Activated CD4-positive, CD25-positive, alpha-beta regulatory T cell treated with anti-CD3 and anti-CD28 coated beads, Interleukin-2, amount 50 U/mL, for 72 hours (primary cell): ENCODE results near the gene FAM177A1.
"Not testable (repeated sequence)": the region's sequence is repeated elsewhere in the genome, so short reads cannot be mapped to it uniquely, and the experiment has no call there.

ENCODE experiments used
- DNase-seq: peaks from one replicate; pipeline ENCODE4 v3.0.0; 2021

The FAM177A1 gene

GRCh38 chr14:35065731-35066130 lies 19.7 kb downstream of the FAM177A1 start:
- DNase-seq = not testable (repeated sequence)

DNA sequence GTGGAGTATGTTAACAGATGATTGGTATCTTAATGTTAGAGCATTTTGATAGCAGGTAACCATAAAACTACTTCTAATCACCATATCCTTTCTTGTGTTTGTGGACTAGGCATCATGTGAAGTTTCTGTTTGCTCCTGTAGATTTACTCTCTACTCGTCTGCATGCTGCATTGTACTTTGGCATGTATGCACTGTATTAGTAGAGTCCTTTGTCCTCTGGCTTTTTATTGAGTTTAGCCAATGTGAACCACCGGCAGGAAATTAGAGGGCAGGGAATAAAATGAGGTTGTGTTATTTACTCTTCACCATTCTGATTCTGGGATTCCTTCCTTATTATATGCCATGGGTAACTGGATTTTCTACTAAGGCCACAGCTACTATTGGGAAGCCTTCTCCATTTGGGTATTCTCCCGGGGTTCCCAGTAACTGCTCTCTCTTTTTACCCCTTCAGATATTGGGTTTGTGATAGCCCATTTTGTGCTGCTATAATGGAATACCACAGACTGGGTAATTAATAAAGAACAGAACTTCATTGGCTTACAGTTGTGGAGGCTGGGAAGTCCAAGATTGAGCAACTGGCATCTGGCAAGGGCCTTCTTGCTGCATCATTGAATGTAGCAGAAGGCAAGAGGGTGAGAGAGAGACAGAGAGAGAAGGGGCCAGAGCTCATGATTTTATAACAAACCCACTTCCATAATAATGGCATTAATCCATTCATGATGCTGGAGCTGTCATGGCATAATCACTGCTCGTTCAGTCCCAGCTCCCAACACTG lies 22.4 kb downstream of the FAM177A1 start:
- no peak for DNase-seq

DNA sequence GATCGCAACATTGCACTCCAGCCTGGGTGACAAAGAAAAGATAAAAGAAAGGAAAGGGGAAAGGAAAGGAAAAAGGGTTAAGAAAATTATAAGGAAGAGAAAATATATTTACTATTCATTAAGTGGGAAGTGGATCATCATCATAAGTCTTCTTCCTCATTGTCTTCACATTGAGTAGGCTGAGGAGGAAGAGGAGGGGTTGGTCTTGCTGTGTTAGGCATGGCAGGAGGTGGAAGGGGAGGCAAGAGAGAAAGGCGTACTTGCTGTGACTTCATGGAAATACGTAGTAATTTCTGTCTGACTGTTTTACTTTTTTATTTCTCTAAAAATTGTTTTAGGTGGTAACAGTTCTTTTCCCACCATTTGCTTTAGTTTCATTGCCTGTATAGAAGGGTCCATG lies 26.2 kb downstream of the FAM177A1 start:
- no peak for DNase-seq

- no peak for DNase-seq
Measured at GRCh38 chr14:35073486-35073885, 27.4 kb downstream of the FAM177A1 start.

DNA sequence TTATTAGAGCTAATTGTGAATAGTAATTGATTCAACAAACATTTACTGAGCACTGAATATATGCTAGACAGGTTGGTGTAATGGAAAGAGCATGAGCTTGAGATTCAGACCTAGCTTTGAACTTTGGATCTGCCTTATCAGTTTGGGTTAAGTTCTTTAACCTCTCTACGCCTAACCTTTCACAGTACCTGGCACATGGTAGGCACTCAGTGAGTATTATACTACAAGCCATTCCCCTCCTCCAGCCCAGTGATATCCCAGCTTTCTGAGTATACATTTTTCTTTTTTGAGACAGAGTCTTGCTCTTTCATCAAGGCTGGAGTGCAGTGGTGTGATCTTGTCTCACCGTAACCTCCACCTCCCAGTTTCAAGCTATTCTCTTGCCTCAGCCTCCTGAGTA lies 32.0 kb downstream of the FAM177A1 start:
- DNase-seq = no peak

GRCh38 chr14:35079742-35080141 lies 33.7 kb downstream of the FAM177A1 start:
- DNase-seq = no peak

GRCh38 chr14:35083530-35084150 lies 37.6 kb downstream of the FAM177A1 start:
- no peak for DNase-seq

GRCh38 chr14:35085441-35085840 lies 39.4 kb downstream of the FAM177A1 start:
- no peak for DNase-seq

- no peak for DNase-seq
Measured at GRCh38 chr14:35088514-35088913, 42.4 kb downstream of the FAM177A1 start.

DNA sequence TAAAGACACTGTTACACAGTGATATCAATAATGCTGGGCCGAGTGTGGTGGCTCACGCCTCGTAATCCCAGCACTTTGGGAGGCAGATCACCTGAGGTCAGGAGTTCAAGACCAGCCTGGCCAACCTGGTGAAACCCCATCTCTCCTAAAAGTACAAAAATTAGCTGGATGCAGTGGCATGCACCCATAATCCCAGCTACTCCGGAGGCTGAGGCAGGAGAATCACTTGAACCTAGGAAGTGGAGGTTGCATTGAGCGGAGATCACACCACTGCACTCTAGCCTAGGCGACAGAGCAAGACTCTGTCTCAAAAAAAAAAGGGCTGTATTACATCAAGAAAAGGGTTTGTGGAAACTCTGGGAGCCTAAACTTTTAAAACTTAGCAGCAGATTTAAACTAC lies 48.6 kb downstream of the FAM177A1 start:
- not testable (repeated sequence) for DNase-seq

DNA sequence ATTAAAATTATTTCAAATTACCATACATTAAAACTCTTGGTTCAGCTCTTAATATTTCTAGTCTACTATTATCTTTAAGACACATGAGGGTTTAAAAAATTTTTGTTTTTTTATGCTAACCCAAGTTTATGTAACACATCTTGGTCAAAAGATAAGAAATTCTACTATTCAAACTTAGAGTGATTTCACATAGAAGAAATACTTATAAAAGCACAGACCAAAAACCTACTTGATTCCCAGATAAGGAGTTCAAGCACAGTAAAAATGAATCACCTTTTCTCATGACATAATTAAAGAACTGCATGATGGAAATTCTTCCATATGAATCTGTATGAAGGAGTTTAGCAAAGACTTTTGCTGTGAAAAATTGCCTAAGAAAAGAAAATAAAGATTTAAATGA lies 61.8 kb downstream of the FAM177A1 start:
- DNase-seq = no peak

- no peak for DNase-seq
Measured at GRCh38 chr14:35112641-35113040, 66.6 kb downstream of the FAM177A1 start.

DNA sequence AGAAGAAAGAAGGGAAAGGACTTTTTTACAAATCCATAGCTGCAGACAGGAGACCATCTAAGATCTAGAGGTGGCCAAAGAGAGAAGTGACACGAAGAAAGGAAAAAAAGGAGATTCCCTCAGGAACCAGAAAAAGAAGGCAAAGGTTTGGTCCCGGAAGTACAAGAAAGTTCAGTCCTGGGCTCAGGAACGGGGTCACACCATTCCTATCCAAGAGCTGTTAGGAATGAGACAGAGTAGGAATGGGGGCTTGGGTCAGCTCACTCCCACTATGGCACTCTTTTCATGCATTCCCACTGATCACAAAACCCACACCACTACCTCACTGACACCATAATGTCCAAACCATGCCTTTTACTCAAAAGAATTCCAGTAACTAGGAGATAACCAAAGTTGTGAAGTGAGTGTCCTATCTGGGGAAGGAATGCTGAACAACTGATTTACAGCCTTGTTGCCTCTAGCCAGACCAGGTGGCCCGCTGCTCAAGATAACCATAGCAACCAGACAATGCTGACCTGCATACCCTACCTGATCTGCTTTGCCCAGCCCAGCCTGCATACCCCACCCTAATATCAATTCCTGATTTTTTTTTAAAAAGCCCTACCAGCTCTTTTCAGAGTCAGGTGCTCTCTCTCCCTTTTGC lies 67.4 kb downstream of the FAM177A1 start:
- no peak for DNase-seq

GRCh38 chr14:35114036-35114435 lies 68.0 kb downstream of the FAM177A1 start:
- no peak for DNase-seq

GRCh38 chr14:35116242-35116641 lies 70.2 kb downstream of the FAM177A1 start:
- DNase-seq = no peak

- DNase-seq = no peak
Measured at GRCh38 chr14:35117112-35117511, 71.0 kb downstream of the FAM177A1 start.

DNA sequence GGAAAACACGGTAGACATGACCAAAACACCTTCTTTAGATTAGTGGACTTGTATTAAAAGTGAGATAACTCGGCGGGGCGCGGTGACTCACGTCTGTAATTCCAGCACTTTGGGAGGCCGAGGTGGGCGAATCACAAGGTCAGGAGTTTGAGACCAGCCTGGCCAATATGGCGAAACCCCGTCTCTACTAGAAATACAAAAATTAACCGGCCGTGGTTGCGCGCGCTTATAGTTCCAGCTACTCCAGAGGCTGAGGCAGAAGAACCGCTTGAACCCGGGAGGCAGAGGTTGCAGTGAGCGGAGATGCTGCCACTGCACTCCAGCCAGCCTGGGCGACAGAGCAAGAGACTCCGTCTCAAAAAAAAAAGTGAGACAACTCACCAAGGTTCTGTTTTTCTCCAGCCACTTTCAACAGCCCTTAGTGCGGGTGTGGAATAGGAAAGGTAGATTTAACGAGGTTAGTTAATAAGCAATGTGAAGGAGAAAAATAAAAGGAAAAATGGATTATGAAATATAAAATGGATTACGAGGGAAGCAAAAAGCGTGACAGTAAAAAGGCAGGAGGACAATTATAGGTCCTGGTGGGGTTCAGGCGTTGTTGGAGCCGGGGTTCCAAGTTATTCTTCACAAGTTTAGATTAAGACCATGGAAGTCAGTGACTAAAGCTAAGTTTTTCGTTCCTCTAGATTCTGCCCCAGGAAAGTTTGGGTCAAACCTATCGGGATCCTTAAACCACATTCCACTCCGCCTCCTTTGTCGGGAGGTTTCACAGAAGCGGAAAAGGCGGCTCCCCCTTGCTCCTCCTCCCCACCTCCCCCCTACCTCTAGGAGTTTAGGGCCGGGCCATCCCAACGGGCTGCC lies 75.2 kb downstream of the FAM177A1 start:
- DNase-seq = no peak

GRCh38 chr14:35121887-35122695 lies 76.0 kb downstream of the FAM177A1 start, which contains the start of the genes PPP2R3C and PRORP:
PPP2R3C (minus strand) TSS chr14:35121990; CDS start chr14:35121959, 31 bp downstream.
PRORP (plus strand) TSS chr14:35122552; CDS start chr14:35123246, 694 bp downstream.
- peak; percentile 84 for DNase-seq

- DNase-seq = no peak
Measured at GRCh38 chr14:35122696-35123387, 76.8 kb downstream of the FAM177A1 start.

DNA sequence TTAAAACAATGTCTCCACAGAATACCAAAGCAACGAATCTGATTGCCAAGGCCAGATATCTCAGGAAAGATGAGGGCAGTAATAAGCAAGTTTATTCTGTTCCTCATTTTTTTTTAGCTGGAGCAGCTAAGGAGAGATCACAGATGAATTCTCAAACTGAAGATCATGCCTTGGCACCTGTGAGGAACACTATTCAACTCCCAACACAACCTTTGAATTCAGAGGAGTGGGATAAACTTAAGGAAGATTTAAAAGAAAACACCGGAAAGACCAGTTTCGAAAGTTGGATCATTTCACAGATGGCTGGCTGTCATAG lies 77.3 kb downstream of the FAM177A1 start:
- DNase-seq = no peak

DNA sequence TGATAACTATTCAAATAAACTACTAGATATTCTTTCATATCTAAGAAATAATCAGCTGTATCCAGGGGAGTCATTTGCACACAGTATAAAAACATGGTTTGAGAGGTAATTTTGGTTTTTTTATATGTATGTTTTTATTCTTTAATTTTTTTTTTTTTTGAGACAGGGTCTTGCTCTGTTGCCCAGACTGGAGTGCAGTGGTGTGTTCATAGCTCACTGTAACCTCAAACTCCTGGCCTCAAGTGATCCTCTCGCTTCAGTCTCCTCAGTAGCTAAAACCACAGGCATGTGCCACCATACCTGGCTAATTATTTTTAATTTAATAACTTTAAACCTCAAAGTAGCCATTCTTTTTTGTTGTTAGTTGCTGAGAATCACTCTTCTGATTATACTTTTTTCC lies 78.1 kb downstream of the FAM177A1 start:
- DNase-seq = no peak
